Esophagus muscularis mucosa (tissue), 3 donors: ENCODE measurements around the gene GXYLT1.

Experiments used
- CTCF ChIP-seq, 3 experiments: fragments of 200-600 bp in 2 of 3; fragments of 450-650 bp in 1 of 3; sonication (generic) in 2 of 3; IDR thresholded peaks; one replicate each; pipeline ENCODE4 v1.5.1; 2017 to 2019; ENCODE audit warnings: antibody characterized with exemption in 3 of 3, mild to moderate bottlenecking in 2 of 3, moderate library complexity in 1 of 3
- POLR2A ChIP-seq: fragments of 450-650 bp; IDR thresholded peaks from one replicate; pipeline ENCODE4 v1.6.1; 2017; ENCODE audit warnings: antibody characterized with exemption, moderate library complexity, mild to moderate bottlenecking, low read depth
- POLR2AphosphoS5 ChIP-seq, 2 donors: sonication (generic); formaldehyde crosslinking; IDR thresholded peaks; one replicate each; pipeline ENCODE4 v1.6.1; 2017; ENCODE audit warnings: antibody characterized with exemption in 2 of 2

- TF ChIP-seq POLR2A (no peak), CTCF (IDR thresholded peaks at IDR 0.05) (no peak), POLR2AphosphoS5 (IDR thresholded peaks at IDR 0.05) (no peak)
These were observed 60.2 kb downstream of the GXYLT1 start for GRCh38 chr12:42084522-42084921.
